SW 1271 (cell line): ENCODE data around the gene EIPR1.
A peak's percentile ranks its signal among the peaks of the same experiment; 100 is the strongest.
"Not testable (repeated sequence)": the region's sequence is repeated elsewhere in the genome, so short reads cannot be mapped to it uniquely, and the experiment has no call there.

ENCODE experiments used
- DNase-seq, 2 experiments: peaks; one replicate each; lab custom pipeline; 2025; lab: John Stamatoyannopoulos, UW

EIPR1 gene

DNA sequence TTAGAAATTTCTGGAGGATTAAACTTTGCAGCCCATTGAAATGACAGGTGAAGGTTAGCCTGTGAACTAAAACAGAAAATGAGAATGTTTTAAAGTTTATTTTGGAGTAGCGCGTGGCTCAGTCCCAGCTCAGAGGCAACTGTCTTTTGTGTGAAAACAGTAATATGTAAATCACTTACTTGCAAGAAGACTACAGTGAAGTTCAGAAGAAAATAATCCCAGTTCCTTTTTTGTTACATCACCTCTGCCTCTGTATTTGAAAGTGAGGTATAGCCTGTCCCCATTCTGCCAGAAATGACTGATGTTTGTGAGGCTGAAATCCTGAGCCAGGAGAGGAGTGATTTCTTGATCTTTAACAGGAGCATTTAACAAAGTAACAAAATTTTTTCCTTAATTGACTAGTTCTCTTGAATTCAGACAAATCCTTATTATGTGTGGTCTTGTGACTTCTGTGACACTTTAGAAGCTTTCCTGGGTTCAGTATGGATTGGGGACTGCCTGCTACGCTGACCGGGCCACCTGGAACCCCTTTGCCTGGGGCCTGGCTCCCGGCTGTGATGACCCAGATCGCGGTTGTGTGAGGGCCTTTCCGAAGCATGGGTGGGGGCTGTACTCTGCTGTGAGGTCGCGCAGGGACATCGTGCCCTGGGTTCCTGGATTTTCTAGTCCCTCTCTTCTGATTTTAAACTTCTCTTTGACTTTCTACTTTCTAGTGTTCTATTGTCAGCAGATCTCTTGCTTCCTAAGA, 26.1 kb upstream of the EIPR1 start:
- DNase-seq, result no peak

DNA sequence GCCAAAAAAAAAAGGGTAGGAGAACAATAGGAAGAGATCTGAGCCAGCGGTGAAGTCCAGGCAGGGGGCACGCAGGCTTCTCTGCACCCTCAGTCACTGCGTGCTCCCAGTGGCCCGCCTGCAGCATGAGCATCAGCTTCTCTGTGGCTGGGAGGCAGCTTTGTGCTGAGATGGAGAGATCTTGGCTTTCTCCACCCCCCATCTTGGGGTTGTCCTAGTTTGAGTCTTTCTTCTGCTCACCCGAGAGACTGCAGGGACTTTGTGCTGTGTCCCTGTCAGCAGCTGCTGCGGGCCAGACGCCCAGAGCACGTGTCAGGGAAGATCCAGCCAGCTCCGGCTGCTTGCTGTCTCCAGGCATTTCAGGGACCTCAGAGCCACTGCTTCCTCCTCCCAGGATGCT, 22.2 kb upstream of the EIPR1 start:
- DNase-seq, result no peak

DNA sequence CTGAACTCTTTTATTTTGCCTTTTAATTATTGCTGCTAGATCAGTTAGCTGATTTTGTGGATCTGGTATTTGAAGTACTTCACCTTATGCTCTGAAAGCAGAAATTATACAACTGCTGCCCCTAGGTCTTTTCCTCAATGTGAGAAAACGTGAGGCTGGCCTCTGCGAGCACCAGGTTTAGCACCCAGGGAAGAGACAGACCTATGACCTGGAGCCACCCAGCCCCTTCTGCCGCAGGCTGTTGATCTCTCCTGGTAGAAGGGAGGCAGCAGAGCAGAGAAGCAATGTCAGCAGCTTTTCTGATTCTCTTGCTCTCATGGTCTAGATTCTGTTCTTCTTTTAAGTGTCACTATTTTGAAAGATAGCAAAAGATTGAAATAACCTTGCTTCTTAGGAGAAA, 21.8 kb upstream of the EIPR1 start:
- no peak for DNase-seq

DNA sequence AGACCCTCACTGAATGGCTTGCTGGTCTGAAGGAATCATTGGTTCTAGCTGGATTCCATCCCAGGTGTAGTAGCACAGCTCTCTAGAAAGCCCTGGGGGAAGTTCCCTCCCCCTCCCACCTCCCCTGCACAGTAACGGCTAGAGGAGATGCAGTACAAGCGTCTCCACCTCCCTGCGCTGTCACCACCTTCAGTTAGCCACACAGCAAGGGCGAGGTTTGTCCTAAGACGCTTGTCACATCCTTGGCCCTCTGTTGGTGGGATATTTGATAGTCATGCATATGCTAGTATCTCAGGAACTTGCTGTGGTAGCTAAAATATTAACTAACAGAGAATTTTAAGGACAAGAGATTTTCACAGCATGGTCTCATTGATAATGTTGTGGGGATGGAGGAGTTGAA, 21.2 kb upstream of the EIPR1 start:
- no peak for DNase-seq

DNA sequence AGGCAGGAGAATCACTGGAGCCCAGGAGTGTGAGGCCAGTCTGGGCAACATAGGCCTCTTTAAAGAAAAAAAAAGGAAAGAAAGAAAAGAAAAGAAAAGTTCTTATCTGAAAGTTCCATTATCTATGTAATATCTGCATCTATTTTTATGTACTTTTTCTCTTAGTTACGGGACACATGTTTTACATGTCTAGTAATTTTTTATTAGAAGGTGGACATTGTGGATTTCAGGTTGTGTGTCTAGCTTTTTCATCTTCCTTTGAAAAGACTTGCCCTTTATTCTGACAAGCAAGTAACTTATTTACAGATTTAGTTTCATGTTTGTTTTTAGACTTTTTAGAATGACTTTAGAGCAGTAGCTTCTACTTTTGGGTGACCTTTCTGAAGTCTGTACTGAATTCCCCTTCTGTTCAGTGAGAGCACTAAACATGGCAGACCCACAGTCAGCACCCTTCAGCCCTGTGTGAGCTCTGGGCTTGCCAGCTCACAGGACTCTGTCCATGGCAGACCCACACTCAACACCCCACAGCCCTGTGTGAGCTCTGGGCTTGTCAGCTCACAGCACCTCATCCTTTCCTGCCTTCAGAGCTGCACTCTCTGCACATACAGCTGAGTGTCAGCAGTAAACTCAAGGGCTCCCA, 19.4 kb upstream of the EIPR1 start:
- no peak for DNase-seq

DNA sequence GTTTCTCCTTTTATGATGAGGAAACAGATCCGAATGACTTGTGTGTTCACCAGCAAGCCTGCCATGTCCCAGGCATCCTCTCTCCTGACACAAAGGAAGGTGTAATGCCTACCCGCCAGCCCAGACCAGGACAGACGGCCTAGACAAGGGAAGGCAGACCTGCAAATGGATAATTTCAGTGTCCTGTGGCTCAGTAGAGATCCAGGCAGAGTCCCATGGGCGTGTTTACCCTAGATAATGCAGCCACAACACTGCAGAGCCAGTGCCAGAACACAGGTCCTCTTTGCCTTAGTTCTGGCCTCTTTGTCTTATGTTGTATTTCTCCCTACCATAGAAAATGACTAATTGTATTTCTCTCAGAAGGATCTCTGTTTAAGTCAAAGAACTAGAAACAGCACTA, 14.6 kb upstream of the EIPR1 start:
- DNase-seq, result no peak

DNA sequence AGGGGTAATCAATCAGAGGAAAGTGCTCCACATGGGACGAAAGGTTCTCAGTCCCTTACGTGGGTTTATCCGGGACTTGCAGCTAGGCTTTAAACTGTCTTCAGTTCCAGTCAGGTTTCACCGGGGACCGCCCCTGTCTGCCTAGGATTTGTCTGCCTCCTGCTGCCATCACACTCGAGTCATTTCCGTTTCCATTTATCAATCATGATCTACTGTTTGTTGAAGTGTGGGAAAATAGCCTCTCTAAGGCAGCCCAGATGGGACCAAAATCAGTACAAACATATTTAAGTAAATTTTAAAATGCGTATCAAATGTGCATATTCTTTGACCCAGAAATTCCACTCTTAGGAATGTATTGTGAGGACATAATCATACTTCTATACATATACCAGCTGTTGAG, 12.4 kb upstream of the EIPR1 start:
- no peak for DNase-seq

DNA sequence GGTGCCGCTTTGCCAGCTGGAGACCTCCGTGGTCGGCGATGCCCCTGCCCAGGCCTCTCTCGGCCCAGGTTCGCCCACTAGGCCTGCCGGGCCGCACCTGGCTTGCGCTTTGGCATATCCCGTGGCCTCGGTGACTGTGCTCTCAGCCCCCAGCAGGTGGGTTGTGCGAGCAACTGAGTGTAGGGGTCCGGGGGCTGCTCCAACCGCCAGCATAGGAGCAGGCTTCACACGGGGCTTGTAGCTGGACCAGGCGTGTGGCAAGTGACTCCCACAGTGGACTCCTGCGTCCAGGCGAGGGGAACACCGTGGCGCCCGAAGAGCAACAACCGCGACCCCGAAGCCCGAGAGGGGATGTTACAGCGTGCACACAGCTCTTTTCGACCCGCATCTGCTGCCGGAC, 11.6 kb upstream of the EIPR1 start:
- DNase-seq, result no peak

DNA sequence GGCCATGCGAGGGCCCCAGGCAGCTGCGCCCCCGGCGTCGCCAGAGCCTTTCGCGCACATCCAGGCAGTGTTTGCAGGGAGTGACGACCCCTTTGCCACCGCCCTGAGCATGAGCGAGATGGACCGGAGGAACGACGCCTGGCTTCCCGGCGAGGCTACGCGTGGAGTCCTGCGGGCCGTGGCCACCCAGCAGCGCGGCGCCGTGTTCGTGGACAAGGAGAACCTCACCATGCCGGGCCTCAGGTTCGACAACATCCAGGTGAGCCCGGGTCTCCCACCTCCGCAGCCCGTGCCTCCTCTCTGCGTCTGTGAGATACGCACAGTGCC, 10.8 kb upstream of the EIPR1 start:
- DNase-seq, result no peak

DNA sequence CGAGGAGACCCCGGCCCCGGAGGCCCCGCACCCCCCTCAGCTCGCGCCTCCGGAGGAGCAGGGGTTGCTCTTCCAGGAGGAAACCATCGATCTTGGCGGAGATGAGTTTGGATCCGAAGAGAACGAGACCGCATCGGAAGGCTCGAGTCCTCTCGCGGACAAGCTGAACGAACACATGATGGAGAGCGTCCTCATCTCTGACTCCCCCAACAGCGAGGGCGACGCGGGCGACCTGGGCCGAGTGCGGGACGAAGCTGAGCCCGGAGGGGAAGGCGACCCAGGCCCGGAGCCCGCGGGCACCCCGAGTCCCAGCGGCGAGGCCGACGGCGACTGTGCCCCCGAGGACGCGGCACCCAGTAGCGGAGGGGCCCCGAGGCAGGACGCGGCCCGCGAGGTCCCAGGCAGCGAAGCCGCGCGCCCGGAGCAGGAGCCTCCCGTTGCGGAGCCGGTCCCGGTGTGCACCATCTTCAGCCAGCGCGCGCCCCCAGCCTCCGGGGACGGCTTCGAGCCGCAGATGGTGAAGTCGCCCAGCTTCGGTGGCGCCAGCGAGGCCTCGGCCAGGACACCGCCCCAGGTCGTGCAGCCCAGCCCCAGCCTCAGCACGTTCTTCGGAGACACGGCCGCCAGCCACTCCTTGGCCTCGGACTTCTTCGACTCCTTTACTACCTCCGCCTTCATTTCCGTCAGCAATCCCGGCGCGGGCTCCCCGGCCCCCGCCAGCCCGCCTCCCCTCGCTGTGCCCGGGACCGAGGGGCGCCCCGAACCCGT, 10.2 kb upstream of the EIPR1 start:
- DNase-seq, result no peak

DNA sequence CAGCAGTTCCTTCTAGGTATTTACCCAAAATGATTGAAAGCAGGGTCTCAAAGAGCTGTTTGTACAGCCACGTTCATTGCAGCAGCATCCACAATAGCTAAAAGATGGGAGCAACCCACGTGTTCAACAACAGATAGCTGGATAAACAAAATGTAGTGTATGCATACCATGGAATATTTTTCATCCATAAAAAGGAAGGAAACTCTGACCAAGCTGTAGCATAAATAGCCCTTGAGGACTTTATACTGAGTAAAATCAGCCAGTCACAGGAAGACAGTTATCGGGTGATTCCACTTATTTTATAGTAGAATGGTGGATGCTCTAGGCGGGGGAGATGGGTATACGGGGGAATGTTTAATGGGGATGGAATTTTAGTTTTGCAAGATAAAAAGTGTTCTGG, 9.4 kb upstream of the EIPR1 start:
- DNase-seq, result no peak

DNA sequence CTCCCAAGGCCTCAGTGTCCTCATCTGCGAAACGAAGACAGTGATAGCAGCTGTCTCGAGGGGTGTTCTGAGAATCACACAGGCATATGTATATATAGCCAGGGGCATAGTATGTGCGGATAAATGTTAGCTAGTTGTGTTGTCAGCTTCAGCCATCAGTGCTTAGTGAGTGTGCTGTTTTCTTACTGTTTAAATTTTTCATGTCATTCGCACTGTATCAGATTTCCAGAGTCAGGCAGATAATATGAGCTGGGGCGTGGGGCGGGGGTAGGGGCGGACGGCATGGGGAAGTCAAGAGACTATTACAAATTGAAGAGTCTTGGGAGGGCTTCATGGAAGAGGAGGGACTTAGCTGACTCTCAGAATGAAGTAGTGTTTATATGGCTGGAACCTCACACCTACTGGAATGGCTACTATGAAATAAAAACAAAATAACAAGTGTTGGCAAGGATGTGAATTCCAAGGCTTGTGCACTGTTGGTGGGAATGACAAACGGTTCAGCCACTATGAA, 8.9 kb upstream of the EIPR1 start:
- DNase-seq, result no peak

DNA sequence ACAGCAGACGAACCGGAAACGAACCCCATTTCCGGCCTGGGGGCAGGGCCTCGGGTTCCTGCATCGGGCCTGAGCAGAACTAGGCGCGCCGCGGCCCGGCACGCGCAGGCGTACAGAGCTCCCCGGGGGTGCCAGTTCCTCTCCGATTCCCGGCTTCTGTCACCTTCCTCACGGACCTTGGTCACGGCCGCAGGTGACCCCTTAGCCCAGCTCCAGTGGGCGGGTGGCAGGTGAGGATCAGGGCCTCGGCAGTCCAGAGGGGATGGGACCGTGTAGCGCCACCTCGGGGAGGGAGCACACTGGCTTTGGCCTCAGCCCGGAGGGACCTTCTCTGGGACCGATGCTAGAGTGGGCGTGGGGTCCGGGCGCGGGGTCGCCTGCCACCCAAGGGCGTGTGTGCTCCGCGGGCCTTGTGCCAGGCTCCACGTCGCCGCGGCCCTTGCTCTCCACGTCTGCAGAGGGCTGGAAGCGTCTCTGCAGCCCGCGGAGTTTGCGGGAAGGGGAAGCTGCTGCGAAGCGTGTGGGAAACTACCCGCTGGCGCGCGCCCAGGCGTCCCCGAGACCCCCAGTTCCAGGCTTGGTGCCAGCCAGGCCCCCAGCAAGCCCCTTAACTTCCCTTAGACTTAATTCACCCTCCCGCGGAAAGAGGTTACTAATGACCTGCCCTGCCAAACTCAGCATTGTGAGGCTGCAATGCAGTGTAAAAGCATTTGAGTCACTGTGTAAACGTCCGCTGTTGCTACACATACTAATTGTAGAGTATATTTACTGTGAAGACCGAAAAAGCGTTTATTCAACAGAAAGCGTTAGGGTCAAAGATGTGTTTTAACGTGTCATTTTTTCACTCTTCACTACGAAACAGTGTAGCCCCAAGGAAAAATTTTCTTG, 2.3 kb upstream of the EIPR1 start, which contains the start of gene TRAPPC12:
TRAPPC12 (plus strand) TSS at position 48 of the 888 bp plus-strand sequence. CDS start 7,930 bp downstream, outside the sequence.
- peak; percentile 75 to 92 for DNase-seq

DNA sequence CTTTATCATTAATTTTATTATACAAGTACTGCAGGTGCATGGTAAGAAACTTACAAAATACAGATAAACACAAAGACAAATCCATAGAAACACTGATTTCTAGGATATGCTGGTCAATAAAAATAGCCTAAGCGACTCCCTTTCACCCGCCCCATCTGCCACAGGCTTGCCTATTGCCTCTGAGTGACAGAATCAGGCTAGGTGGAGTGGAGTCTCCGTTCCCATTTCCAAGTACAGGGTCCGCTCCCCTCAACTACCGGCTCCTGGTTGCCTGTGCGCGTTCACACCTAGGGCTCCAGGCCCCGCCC, 1.7 kb upstream of the EIPR1 start:
- no peak for DNase-seq

DNA sequence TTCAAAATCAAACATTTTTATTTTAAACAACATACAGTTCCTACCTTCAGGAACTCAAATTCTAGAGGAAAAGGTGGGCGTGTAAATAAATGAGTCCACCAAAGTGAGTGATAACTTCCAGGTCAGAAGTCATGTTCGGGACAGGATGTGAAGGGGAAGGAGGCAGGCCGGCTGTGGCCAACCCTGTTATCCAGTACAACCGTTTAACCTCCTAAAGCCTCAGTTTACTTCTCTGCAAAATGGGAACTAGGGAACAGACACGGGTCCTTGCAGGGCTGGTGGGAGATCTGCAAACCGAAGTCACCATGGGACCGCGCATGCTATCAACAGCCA, 373 bp downstream of the EIPR1 start:
- DNase-seq, result peak in 1 of 2 experiments; percentile 82

DNA sequence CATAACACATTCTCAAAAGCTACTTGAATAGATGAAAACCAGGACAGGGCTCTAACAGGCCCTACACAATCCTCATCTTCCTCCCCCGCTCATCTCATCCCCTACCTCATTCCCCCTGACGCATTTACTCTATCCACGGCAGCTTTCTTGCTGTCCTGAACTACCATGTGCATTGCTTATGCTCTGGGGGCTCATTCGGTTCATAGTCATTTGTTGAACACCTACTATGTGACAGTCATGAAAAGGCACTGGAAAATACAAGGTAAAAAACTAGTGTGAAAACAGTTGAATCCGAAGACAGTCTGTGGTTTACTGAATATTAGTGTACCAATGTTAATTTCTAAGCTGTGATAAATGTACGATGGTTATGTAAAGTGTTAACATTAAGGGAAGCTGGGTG, 797 bp downstream of the EIPR1 start:
- DNase-seq, result no peak

DNA sequence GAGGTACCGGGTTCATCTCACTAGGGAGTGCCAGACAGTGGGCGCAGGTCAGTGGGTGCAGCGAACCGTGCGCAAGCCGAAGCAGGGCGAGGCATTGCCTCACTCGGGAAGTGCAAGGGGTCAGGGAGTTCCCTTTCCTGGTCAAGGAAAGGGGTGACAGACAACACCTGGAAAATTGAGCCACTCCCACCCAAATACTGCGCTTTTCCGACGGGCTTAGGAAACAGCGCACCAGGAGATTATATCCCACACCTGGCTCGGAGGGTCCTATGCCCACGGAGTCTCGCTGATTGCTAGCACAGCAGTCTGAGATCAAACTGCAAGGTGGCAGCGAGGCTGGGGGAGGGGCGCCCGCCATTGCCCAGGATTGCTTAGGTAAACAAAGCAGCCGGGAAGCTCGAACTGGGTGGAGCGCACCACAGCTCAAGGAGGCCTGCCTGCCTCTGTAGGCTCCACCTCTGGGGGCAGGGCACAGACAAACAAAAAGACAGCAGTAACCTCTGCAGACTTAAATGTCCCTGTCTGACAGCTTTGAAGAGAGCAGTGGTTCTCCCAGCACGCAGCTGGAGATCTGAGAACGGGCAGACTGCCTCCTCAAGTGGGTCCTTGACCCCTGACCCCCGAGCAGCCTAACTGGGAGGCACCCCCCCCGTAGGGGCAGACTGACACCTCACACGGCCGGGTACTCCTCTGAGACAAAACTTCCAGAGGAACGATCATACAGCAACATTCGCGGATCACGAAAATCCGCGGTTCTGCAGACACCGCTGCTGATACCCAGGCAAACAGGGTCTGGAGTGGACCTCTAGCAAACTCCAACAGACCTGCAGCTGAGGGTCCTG, 8.1 kb downstream of the EIPR1 start:
- DNase-seq, result not testable (repeated sequence)

DNA sequence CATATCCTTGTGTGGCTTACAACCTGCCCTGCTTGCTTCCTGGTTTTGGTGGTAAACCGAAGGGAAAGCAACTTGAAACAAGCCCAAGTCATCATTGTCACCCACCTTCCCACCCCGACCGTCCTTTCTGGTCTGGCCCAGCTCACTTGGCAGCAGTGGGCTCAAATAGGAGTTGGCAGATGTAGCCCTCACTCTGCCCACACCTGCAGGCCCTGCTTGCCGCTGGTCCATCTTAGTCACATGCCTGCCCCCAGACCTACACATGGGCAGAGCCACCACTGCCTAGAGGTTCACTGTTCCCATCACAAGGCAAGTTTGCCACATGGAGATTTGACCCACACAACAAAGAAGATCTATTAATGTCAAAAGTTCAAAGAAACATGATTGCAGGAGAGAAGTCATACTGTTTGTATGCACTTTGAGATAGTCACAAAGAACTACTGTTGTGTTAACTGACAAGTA, 9.3 kb downstream of the EIPR1 start:
- no peak for DNase-seq

DNA sequence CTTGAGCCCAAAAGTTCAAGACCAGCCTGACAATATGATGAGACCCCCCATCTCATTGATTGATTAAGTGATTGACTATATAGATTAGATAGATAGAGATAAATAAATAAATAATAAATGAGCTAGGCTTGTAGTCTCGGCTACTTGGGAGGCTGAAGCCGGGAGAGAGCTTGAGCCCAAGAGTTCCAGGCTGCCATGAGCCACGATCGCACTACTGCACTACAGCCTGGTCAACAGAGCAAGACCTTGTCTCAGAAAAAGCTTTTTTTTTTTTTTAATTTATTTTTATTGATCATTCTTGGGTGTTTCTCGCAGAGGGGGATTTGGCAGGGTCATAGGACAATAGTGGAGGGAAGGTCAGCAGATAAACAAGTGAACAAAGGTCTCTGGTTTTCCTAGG, 12.4 kb downstream of the EIPR1 start:
- no peak for DNase-seq

DNA sequence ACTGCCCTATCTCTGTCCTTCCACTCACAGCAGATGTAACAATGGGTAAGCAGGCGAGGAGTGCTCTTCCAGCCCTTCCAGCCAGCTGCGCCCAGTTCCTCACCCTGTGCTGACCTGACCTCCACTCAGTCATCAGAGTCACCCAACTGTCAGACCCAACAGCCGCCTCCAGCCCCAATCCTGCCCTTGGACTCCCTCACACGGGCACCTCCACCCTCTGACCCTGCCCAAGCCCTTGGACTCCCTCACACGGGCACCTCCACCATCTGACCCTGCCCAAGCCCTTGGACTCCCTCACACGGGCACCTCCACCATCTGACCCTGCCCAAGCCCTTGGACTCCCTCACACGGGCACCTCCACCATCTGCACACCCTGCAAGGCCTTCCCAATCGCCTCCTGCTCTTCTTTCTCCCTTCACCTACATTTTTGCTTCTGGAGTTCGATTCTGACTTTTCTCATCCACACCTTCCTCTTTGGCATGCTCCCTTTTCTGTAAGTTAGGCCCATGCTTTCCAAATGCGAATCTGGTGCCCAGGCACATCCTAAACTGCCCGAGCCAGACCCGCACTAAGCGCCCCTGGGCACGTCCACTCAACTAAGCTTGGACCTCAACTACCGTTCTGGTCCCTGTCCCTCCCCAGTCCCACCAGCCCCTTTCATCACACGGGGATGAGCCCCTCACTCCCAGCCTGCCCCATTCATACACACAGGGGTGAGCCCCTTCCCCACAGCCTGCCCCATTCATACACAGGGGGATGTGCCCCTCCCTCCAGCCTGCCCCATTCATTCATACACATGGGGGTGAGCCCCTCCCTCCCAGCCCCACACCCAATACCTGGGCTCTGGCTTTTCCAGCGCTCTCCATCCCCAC, 15.9 kb downstream of the EIPR1 start:
- DNase-seq, result no peak
